ENCODE measurements around the gene TIPIN.
"Not testable (repeated sequence)": the region's sequence is repeated elsewhere in the genome, so short reads cannot be mapped to it uniquely, and the experiment has no call there.

TIPIN gene

GRCh38 chr15:66386204-66387123 is 30.0 kb upstream of the TIPIN start, which contains the start of gene MAP2K1:
MAP2K1 (plus strand) TSS chr15:66386912; CDS start chr15:66387348, 436 bp downstream.
- peak; percentile 94 to 95 for DNase-seq (ENCODE audit: low read depth in 2 of 2)

GRCh38 chr15:66381376-66381775 is 24.9 kb upstream of the TIPIN start:
- DNase-seq (ENCODE audit: low read depth in 2 of 2) = not testable (repeated sequence)

GRCh38 chr15:66378814-66379430 is 22.4 kb upstream of the TIPIN start:
- no peak for DNase-seq (ENCODE audit: low read depth in 2 of 2)

- DNase-seq (ENCODE audit: low read depth in 2 of 2) = no peak
Measured at GRCh38 chr15:66374179-66374578, 17.7 kb upstream of the TIPIN start.

- DNase-seq (ENCODE audit: low read depth in 2 of 2) = no peak
Measured at GRCh38 chr15:66369773-66370651, 13.5 kb upstream of the TIPIN start.

GRCh38 chr15:66364944-66365528 is 8.6 kb upstream of the TIPIN start:
- DNase-seq (ENCODE audit: low read depth in 2 of 2) = no peak

GRCh38 chr15:66362776-66363175 is 6.3 kb upstream of the TIPIN start:
- no peak for DNase-seq (ENCODE audit: low read depth in 2 of 2)

GRCh38 chr15:66361745-66362460 is 5.4 kb upstream of the TIPIN start:
- not testable (repeated sequence) for DNase-seq (ENCODE audit: low read depth in 2 of 2)

GRCh38 chr15:66359740-66360139 is 3.3 kb upstream of the TIPIN start:
- no peak for DNase-seq (ENCODE audit: low read depth in 2 of 2)

- no peak for DNase-seq (ENCODE audit: low read depth in 2 of 2)
Measured at GRCh38 chr15:66356077-66356358, 467 bp downstream of the TIPIN start.

- not testable (repeated sequence) for DNase-seq (ENCODE audit: low read depth in 2 of 2)
Measured at GRCh38 chr15:66348530-66348929, 8.0 kb downstream of the TIPIN start.

GRCh38 chr15:66328771-66329170 is 27.7 kb downstream of the TIPIN start:
- DNase-seq (ENCODE audit: low read depth in 2 of 2) = no peak

- DNase-seq (ENCODE audit: low read depth in 2 of 2) = no peak
Measured at GRCh38 chr15:66327736-66328135, 28.7 kb downstream of the TIPIN start.

GRCh38 chr15:66326051-66326450 is 30.4 kb downstream of the TIPIN start:
- DNase-seq (ENCODE audit: low read depth in 2 of 2) = no peak

- DNase-seq (ENCODE audit: low read depth in 2 of 2) = no peak
Measured at GRCh38 chr15:66323312-66323928, 33.1 kb downstream of the TIPIN start.

- DNase-seq (ENCODE audit: low read depth in 2 of 2) = no peak
Measured at GRCh38 chr15:66312144-66312543, 44.3 kb downstream of the TIPIN start.

GRCh38 chr15:66310786-66311185 is 45.7 kb downstream of the TIPIN start:
- DNase-seq (ENCODE audit: low read depth in 2 of 2) = no peak

GRCh38 chr15:66309828-66310227 is 46.7 kb downstream of the TIPIN start:
- no peak for DNase-seq (ENCODE audit: low read depth in 2 of 2)

- no peak for DNase-seq (ENCODE audit: low read depth in 2 of 2)
Measured at GRCh38 chr15:66308531-66308930, 48.0 kb downstream of the TIPIN start.

GRCh38 chr15:66306381-66306780 is 50.1 kb downstream of the TIPIN start:
- DNase-seq (ENCODE audit: low read depth in 2 of 2) = no peak

- DNase-seq (ENCODE audit: low read depth in 2 of 2) = not testable (repeated sequence)
Measured at GRCh38 chr15:66304425-66304824, 52.1 kb downstream of the TIPIN start.

Measured in fibroblast of skin of left quadriceps (primary cell).